OCI-LY7 (cell line): ENCODE data around the gene USP4.

Experiments
- CTCF ChIP-seq: fragments of 200-600 bp; sonication (generic); conservative IDR thresholded peaks from 2 replicates; pipeline ENCODE4 v1.5.1; 2014; ENCODE audit warnings: mild to moderate bottlenecking, antibody characterized with exemption, low read length, moderate library complexity, mixed read lengths
- EZH2phosphoT487 ChIP-seq: fragments of 200-600 bp; sonication (generic); IDR thresholded peaks from 2 replicates; pipeline ENCODE4 v1.6.1; 2018; ENCODE audit warnings: low read depth, borderline replicate concordance, mild to moderate bottlenecking, mixed run types, antibody characterized with exemption, low read length, moderate library complexity, mixed read lengths

GRCh38 chr3:49257187-49257586 is 82.7 kb downstream of the USP4 start:
- no peak for TF ChIP-seq CTCF
- TF ChIP-seq EZH2phosphoT487: no peak
